Transverse colon (tissue), 4 donors: ENCODE results near the gene WDR27. TPM values are rescaled to one million over a fixed set of nuclear protein-coding genes. Genes with fewer than 3 reads are reported as not detected.
A peak's percentile ranks its signal among the peaks of the same experiment; 100 is the strongest.

Source experiments
- DNase-seq: peaks from one replicate; pipeline ENCODE4 v3.0.0-alpha.2; 2019
- H3K27ac ChIP-seq, 4 donors: fragments of 200-600 bp; sonication (generic); 2 replicates each; pipeline ENCODE4 v1.5.1; 2016 to 2018; ENCODE audit warnings: inconsistent platforms in 4 of 4
- H3K27me3 ChIP-seq: fragments of 200-600 bp; sonication (generic); 2 replicates; pipeline ENCODE4 v1.5.1; 2017; ENCODE audit warnings: inconsistent platforms
- H3K36me3 ChIP-seq, 4 donors: fragments of 200-600 bp; sonication (generic); 2 replicates each; pipeline ENCODE4 v1.5.1; 2017 to 2019; ENCODE audit warnings: inconsistent platforms in 4 of 4
- H3K4me1 ChIP-seq, 4 donors: fragments of 200-600 bp; sonication (generic); 2 replicates each; pipeline ENCODE4 v1.5.1; 2017 to 2020; ENCODE audit warnings: inconsistent platforms in 4 of 4
- H3K4me3 ChIP-seq, 4 donors: fragments of 200-600 bp; sonication (generic); 1 replicate in 1 of 4; 2 replicates in 3 of 4; pipeline versions ENCODE4 v1.5.1 to v1.6.1; 2017 to 2019; ENCODE audit warnings: inconsistent platforms in 4 of 4
- H3K9me3 ChIP-seq, 2 donors: fragments of 200-600 bp; sonication (generic); 2 replicates each; pipeline ENCODE4 v1.5.1; 2017 to 2019; ENCODE audit warnings: inconsistent platforms in 2 of 2
- EP300 ChIP-seq: sonication (generic); formaldehyde crosslinking; IDR thresholded peaks from one replicate; pipeline ENCODE4 v1.6.1; 2017; ENCODE audit warnings: antibody characterized with exemption, low read depth
- POLR2A ChIP-seq: fragments of 450-650 bp; IDR thresholded peaks from one replicate; pipeline ENCODE4 v1.6.1; 2016; ENCODE audit warnings: antibody characterized with exemption, mild to moderate bottlenecking, moderate library complexity
- POLR2AphosphoS5 ChIP-seq, 3 donors: sonication (generic); formaldehyde crosslinking; IDR thresholded peaks; one replicate each; pipeline ENCODE4 v1.6.1; 2016; ENCODE audit warnings: antibody characterized with exemption in 3 of 3
- WGBS, 2 donors: methylation state at CpG; one replicate each; pipeline ENCODE4 v1.1.5; 2018; ENCODE audit warnings: low coverage in 1 of 2; 5-methylcytosine and 5-hydroxymethylcytosine counted together
- in situ Hi-C, 4 donors: fragments of 200-750 bp; cut with MboI; loops; one replicate each; pipeline versions ENCODE4 v1.15.0 to v1.15.1; 2017; ENCODE audit warnings: low sequenced_read_pairs in 3 of 4, low pct_ligation_motif_present in 1 of 4, low pct_unique_long_range_greater_than_20kb in 1 of 4
- intact Hi-C: fragments of 100-400 bp; cut with DNase I; formaldehyde crosslinking; loops from one replicate; pipeline ENCODE4 v1.15.1; 2023; ENCODE audit warnings: low total_unique reads
- total RNA-seq, 4 donors: library from RNA; depleted of rRNA; stranded (reverse); fragments of >200 nt; gene quantifications; one replicate each; pipeline ENCODE4 v1.1.0, GENCODE V29; 2016
- TF ChIP-seq, protein P1 (sequence below), 5 experiments: fragments of 200-600 bp in 3 of 5; fragments of 450-650 bp in 2 of 5; sonication (generic) in 3 of 5; IDR thresholded peaks; 1 replicate in 2 of 5; 2 replicates in 3 of 5; pipeline ENCODE4 v1.5.1; 2016 to 2017; ENCODE audit warnings: antibody characterized with exemption in 5 of 5, inconsistent platforms in 3 of 5, mild to moderate bottlenecking in 2 of 5, moderate library complexity in 1 of 5

Gene WDR27
- total RNA-seq, 4 donors from 2014 or later, result 44.9 to 75.0 (median 57.0) TPM

DNA sequence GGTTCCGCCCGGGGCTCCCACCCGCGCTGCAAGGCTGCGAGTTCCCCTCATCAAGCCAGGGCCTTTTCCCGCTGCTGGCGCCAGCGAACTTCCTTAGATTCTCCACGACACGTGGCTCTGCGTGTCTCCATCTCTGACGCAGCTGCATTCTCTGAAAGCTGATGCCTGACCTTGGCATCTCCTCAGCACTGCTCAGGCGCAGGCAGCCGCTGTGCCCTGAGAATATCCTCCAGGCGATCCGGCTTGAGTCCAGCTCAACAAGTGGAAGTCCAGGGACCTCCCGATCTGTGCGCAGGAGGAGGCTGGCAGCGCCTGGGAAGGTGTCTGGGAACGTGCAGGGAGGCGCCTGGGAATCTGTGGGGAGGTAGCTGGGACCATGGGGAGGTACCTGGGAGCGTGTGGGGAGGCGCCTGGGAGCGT is 277.0 kb downstream of the WDR27 start:
- TF ChIP-seq EP300, result no peak
- no peak for TF ChIP-seq POLR2A
- no peak for TF ChIP-seq POLR2AphosphoS5 (IDR thresholded peaks at IDR 0.05)
- TF ChIP-seq, protein P1, sequence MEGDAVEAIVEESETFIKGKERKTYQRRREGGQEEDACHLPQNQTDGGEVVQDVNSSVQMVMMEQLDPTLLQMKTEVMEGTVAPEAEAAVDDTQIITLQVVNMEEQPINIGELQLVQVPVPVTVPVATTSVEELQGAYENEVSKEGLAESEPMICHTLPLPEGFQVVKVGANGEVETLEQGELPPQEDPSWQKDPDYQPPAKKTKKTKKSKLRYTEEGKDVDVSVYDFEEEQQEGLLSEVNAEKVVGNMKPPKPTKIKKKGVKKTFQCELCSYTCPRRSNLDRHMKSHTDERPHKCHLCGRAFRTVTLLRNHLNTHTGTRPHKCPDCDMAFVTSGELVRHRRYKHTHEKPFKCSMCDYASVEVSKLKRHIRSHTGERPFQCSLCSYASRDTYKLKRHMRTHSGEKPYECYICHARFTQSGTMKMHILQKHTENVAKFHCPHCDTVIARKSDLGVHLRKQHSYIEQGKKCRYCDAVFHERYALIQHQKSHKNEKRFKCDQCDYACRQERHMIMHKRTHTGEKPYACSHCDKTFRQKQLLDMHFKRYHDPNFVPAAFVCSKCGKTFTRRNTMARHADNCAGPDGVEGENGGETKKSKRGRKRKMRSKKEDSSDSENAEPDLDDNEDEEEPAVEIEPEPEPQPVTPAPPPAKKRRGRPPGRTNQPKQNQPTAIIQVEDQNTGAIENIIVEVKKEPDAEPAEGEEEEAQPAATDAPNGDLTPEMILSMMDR (IDR thresholded peaks at IDR 0.05), result no peak
- intact Hi-C loops (no loop called here), in situ Hi-C loops (no loop called here)
- Histone ChIP-seq H3K4me3 (no peak overlapping the region), H3K9me3 (no peaks in the 10 kb centered on the region), H3K27ac (peak overlapping the region in 1 of 4 donors; percentile 40), H3K36me3 (no peaks in the 10 kb centered on the region), H3K4me1 (peaks cover 0 to 10% (median 0%) of the 10 kb centered on the region in 4 donors), H3K27me3 (no peaks in the 10 kb centered on the region)
- DNase-seq, result no peak
- WGBS, 2 donors, result 79 to 95% methylated on average over 13 to 24 of the region's 24 CpGs

DNA sequence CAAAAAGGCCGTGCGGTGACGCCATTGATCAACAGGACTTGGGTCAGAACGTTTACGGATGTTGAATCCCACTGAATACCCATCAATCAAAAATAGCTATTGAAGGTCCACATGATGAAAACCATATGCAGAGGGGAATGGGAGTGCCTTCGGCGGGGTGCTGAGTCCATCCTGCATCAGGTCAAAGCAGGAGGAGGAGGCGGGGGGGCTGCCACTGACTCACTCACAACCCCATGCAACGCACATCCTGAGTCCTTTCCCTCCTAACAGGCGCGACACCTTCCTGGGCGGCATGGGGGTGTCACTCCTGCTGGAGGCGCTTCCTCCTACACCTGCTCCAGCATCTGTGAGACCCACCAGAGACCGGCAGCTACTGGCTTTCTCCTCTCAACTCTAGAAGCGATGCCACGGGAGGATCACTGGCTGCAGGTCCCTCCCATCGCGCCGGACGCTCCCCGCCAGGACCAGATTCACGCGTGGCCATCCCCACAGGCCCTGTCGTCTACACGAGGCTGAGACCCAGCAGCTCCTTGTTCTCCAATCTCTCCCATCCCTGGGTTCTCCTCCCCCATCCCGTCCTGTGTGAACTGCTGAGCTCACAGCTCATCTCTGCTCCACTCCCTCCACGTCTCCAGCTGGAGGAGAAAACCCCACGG is 277.6 kb downstream of the WDR27 start:
- TF ChIP-seq POLR2AphosphoS5 (IDR thresholded peaks at IDR 0.05), result no peak
- TF ChIP-seq POLR2A, result no peak
- TF ChIP-seq, protein P1 (IDR thresholded peaks at IDR 0.05), result no peak
- intact Hi-C loops, result no loop called here
- Histone ChIP-seq H3K27me3 (no peaks in the 10 kb centered on the region), H3K4me3 (no peak overlapping the region), H3K27ac (peak overlapping the region in 1 of 4 donors; percentile 40), H3K9me3 (no peaks in the 10 kb centered on the region), H3K4me1 (peaks cover 0 to 10% (median 0%) of the 10 kb centered on the region in 4 donors), H3K36me3 (no peaks in the 10 kb centered on the region)
- WGBS, 2 donors, result 83 to 90% methylated on average over 5 to 28 of the region's 28 CpGs
- in situ Hi-C loops, result no loop called here
- no peak for DNase-seq

DNA sequence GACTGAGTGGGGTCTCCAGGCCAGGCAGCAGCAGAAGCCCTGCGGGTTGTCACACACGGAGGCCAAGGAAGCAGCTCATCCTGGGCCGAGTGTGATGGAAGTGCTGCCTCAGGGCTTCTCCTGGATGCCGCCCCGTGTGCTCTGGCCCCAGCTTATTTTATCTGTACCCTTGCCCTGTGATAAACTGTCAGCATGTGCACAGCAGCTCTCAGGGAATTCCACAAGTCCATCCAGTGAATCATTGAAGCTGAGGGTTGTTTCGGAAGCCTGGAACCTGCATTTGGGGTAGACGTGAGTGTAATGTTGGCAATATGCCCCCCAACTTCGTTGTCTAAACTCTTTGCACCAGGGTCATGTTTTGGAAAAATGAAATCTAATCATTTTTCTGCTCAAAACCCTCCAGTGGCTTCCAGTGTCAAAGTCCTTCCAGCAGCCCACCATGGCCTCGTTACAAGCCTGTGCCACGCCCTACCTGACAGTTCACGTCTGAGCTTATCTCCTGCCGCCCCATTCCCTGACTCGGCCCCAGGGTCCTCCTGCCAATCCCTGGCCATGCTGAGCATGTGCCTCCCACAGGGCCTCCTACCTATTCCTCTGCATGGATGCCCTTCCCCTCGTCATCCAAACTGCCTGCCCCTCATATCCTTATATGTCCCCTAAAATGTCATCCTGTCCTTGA is 280.1 kb downstream of the WDR27 start:
- DNase-seq, result no peak
- no peaks in the 10 kb centered on the region for H3K4me1 ChIP-seq
- 82% methylated on average over 6 to 14 of the region's 14 CpGs for WGBS, 2 donors
- no peak for TF ChIP-seq EP300
- TF ChIP-seq, protein P1 (IDR thresholded peaks at IDR 0.05), result no peak
- TF ChIP-seq POLR2AphosphoS5 (IDR thresholded peaks at IDR 0.05), result no peak
- no peak for TF ChIP-seq POLR2A
- H3K36me3 ChIP-seq, result no peaks in the 10 kb centered on the region
- H3K27me3 ChIP-seq, result no peaks in the 10 kb centered on the region
- no peaks in the 10 kb centered on the region for H3K9me3 ChIP-seq
- no peak overlapping the region for H3K4me3 ChIP-seq
- H3K27ac ChIP-seq, result no peak overlapping the region
- in situ Hi-C loops (no loop called here), intact Hi-C loops (no loop called here)

DNA sequence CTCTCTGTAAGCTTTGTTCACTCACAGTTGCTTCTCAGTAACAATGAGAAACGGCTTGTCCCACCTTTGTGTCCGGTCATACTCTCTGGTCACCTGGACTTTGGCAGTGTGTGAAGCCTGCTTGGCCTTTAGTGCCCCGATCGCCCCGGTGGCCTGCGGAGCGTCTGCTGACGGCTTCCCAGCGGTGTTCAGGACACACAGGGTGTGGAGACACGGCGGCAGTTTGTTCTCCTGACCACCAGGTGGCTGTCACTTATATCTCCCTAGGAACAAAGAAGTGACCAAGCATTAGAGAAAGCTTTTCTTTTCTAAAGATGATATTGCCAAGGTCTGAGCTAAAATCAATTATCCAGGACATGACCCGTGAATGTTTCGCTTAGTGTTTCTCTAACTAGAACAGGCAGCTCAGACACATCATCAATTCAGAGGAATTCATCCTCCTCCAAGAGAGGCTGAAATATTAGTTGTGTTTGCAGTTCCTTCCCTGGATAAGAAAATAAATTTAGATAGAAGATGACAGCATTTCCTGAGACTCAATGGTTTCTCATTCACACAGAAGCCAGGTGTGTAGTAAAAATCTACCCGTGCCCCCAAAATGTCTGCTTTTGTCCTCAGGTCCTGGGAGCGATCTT is 280.8 kb downstream of the WDR27 start:
- H3K27ac ChIP-seq, result no peak overlapping the region
- 60 to 68% methylated on average over 3 to 15 of the region's 15 CpGs for WGBS, 2 donors
- TF ChIP-seq POLR2AphosphoS5 (IDR thresholded peaks at IDR 0.05), result no peak
- TF ChIP-seq, protein P1 (IDR thresholded peaks at IDR 0.05), result peak; percentile 36 to 52 (median 40)
- H3K27me3 ChIP-seq, result no peaks in the 10 kb centered on the region
- no peak overlapping the region for H3K4me3 ChIP-seq
- in situ Hi-C loops (no loop called here), intact Hi-C loops (no loop called here)
- no peaks in the 10 kb centered on the region for H3K9me3 ChIP-seq
- H3K36me3 ChIP-seq, result no peaks in the 10 kb centered on the region
- H3K4me1 ChIP-seq, result no peaks in the 10 kb centered on the region
- peak; percentile 50 for DNase-seq
